ENCODE measurements around the gene ATN1.

GRCh38 chr12:6937481-6938352, 10.0 kb downstream of the ATN1 start:
- TF ChIP-seq POLR2AphosphoS5 (IDR thresholded peaks at IDR 0.05) (peak; percentile 93 to 97 (median 96)), CTCF (IDR thresholded peaks at IDR 0.05) (peak; percentile 90 to 98 (median 94))

Measured in sigmoid colon (tissue), 4 donors.